HCT116 (cell line): ENCODE results near the gene TES.

ENCODE experiments used
- CEBPB ChIP-seq: IDR thresholded peaks from 2 replicates; pipeline ENCODE4 v1.6.1; 2012; ENCODE audit warnings: low read depth
- EZH2 ChIP-seq: fragments of 200-600 bp; sonication (generic); IDR thresholded peaks from 2 replicates; pipeline ENCODE4 v1.6.1; 2017; ENCODE audit warnings: antibody characterized with exemption, mixed run types
- FOSL1 ChIP-seq: IDR thresholded peaks from 2 replicates; pipeline ENCODE4 v1.6.1; 2012; ENCODE audit warnings: low read depth
- POLR2A ChIP-seq: IDR thresholded peaks from 2 replicates; pipeline ENCODE4 v1.7.0; 2011; ENCODE audit warnings: borderline replicate concordance; ENCODE audit not compliant: insufficient read depth, insufficient read length; ENCODE audit errors: extremely low read depth
- POLR2AphosphoS5 ChIP-seq: IDR thresholded peaks from 2 replicates; pipeline ENCODE4 v1.6.1; 2011; ENCODE audit warnings: mild to moderate bottlenecking, low read depth, low read length, moderate library complexity
- RAD21 ChIP-seq: IDR thresholded peaks from 2 replicates; pipeline ENCODE4 v1.6.1; 2012; ENCODE audit warnings: low read depth, mild to moderate bottlenecking
- ZNF274 ChIP-seq: fragments of 200-500 bp; sonication (Bioruptor generic); IDR thresholded peaks from 2 replicates; pipeline ENCODE4 v1.6.1; 2014; ENCODE audit warnings: mild to moderate bottlenecking, low read depth, low read length, inconsistent platforms
- TF ChIP-seq, protein P1 (sequence below), 3 experiments: fragments of 200-600 bp in 1 of 3; sonication (generic) in 1 of 3; IDR thresholded peaks in 2 of 3; conservative IDR thresholded peaks in 1 of 3; 2 replicates each; pipeline ENCODE4 v1.5.1; 2012 to 2017; ENCODE audit warnings: low read depth in 2 of 3, low read length in 2 of 3, antibody characterized with exemption in 1 of 3, borderline replicate concordance in 1 of 3, control low read depth in 1 of 3, mild to moderate bottlenecking in 1 of 3, mixed read lengths in 1 of 3, mixed run types in 1 of 3, moderate library complexity in 1 of 3; ENCODE audit not compliant: insufficient read depth in 1 of 3
- TF ChIP-seq, protein P2 (sequence below): IDR thresholded peaks from 2 replicates; pipeline ENCODE4 v1.6.1; 2011; ENCODE audit warnings: mild to moderate bottlenecking, low read length, moderate library complexity; ENCODE audit not compliant: insufficient replicate concordance; ENCODE audit errors: extremely low read depth
- TF ChIP-seq, protein P3 (sequence below): IDR thresholded peaks from 2 replicates; pipeline ENCODE4 v1.6.1; 2012; ENCODE audit warnings: low read depth

DNA sequence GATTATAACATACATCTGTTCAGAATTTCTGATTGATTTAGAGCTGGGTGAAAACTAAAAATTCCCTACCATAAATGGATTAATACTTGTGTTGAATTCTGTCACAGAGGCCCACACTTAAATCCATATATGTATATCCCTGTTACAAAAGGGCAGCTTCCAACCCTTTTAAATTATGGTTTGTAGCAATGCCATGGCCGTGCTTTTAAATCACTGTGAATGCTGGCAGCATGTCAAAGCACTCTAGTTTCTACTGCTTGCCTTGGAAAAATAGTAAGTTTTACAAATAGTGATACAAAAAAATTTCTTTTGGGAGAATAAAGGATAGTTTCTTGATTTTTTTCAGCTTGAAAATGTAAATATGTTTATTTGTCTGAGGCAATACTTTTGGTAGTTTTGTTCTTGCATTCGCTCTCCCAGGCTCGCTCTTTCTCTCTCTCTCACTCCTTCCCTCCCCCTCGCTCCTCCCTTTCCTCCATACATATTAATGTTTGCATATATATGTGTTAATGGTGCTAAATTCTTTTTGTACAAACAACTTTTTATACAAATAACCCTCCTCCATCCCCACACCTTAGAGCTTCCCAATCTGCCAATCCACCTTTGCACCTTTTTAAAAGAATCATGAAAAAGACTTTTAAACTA is 29.8 kb downstream of the TES start:
- TF ChIP-seq FOSL1 (no peak), POLR2A (no peak), EZH2 (no peak), ZNF274 (no peak), RAD21 (no peak), POLR2AphosphoS5 (no peak), CEBPB (no peak)
- TF ChIP-seq, protein P1, sequence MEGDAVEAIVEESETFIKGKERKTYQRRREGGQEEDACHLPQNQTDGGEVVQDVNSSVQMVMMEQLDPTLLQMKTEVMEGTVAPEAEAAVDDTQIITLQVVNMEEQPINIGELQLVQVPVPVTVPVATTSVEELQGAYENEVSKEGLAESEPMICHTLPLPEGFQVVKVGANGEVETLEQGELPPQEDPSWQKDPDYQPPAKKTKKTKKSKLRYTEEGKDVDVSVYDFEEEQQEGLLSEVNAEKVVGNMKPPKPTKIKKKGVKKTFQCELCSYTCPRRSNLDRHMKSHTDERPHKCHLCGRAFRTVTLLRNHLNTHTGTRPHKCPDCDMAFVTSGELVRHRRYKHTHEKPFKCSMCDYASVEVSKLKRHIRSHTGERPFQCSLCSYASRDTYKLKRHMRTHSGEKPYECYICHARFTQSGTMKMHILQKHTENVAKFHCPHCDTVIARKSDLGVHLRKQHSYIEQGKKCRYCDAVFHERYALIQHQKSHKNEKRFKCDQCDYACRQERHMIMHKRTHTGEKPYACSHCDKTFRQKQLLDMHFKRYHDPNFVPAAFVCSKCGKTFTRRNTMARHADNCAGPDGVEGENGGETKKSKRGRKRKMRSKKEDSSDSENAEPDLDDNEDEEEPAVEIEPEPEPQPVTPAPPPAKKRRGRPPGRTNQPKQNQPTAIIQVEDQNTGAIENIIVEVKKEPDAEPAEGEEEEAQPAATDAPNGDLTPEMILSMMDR (IDR thresholded peaks at IDR 0.05 in 2 of 3, conservative IDR thresholded peaks at IDR 0.05 in 1 of 3; ENCODE audit: borderline replicate concordance in 1 of 3, insufficient read depth in 1 of 3, low read depth in 2 of 3, low read length in 2 of 3), result no peak
- TF ChIP-seq, protein P2, sequence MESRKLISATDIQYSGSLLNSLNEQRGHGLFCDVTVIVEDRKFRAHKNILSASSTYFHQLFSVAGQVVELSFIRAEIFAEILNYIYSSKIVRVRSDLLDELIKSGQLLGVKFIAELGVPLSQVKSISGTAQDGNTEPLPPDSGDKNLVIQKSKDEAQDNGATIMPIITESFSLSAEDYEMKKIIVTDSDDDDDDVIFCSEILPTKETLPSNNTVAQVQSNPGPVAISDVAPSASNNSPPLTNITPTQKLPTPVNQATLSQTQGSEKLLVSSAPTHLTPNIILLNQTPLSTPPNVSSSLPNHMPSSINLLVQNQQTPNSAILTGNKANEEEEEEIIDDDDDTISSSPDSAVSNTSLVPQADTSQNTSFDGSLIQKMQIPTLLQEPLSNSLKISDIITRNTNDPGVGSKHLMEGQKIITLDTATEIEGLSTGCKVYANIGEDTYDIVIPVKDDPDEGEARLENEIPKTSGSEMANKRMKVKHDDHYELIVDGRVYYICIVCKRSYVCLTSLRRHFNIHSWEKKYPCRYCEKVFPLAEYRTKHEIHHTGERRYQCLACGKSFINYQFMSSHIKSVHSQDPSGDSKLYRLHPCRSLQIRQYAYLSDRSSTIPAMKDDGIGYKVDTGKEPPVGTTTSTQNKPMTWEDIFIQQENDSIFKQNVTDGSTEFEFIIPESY, result no peak
- TF ChIP-seq, protein P3, sequence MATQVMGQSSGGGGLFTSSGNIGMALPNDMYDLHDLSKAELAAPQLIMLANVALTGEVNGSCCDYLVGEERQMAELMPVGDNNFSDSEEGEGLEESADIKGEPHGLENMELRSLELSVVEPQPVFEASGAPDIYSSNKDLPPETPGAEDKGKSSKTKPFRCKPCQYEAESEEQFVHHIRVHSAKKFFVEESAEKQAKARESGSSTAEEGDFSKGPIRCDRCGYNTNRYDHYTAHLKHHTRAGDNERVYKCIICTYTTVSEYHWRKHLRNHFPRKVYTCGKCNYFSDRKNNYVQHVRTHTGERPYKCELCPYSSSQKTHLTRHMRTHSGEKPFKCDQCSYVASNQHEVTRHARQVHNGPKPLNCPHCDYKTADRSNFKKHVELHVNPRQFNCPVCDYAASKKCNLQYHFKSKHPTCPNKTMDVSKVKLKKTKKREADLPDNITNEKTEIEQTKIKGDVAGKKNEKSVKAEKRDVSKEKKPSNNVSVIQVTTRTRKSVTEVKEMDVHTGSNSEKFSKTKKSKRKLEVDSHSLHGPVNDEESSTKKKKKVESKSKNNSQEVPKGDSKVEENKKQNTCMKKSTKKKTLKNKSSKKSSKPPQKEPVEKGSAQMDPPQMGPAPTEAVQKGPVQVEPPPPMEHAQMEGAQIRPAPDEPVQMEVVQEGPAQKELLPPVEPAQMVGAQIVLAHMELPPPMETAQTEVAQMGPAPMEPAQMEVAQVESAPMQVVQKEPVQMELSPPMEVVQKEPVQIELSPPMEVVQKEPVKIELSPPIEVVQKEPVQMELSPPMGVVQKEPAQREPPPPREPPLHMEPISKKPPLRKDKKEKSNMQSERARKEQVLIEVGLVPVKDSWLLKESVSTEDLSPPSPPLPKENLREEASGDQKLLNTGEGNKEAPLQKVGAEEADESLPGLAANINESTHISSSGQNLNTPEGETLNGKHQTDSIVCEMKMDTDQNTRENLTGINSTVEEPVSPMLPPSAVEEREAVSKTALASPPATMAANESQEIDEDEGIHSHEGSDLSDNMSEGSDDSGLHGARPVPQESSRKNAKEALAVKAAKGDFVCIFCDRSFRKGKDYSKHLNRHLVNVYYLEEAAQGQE, result no peak
